Smooth muscle cell (in vitro differentiated cells): Measurements from ENCODE around the gene SPACA1. TPM values are rescaled to one million over a fixed set of nuclear protein-coding genes. Genes with fewer than 3 reads are reported as not detected.

ENCODE experiments used
- DNase-seq: peaks from one replicate; lab custom pipeline; 2025; ENCODE audit not compliant: unreplicated experiment; lab: John Stamatoyannopoulos, UW
- H2AFZ ChIP-seq: fragments of 200-600 bp; sonication (generic); 2 replicates; pipeline ENCODE4 v1.6.0; 2016; ENCODE audit warnings: antibody characterized with exemption, low read depth, mild to moderate bottlenecking
- H3F3A ChIP-seq: fragments of 200-600 bp; sonication (generic); 2 replicates; pipeline ENCODE4 v1.6.0; 2017; ENCODE audit warnings: antibody characterized with exemption, low read depth
- H3K27ac ChIP-seq: fragments of 200-600 bp; sonication (generic); 2 replicates; pipeline ENCODE4 v1.5.1; 2016; ENCODE audit warnings: low read depth, mild to moderate bottlenecking
- H3K27me3 ChIP-seq: fragments of 200-600 bp; sonication (generic); 2 replicates; pipeline ENCODE4 v1.6.1; 2016; ENCODE audit warnings: low read depth, mild to moderate bottlenecking
- H3K36me3 ChIP-seq: fragments of 200-600 bp; sonication (generic); 2 replicates; pipeline ENCODE4 v1.5.1; 2016; ENCODE audit warnings: low read depth
- H3K4me1 ChIP-seq: fragments of 200-600 bp; sonication (generic); 2 replicates; pipeline ENCODE4 v1.5.1; 2016; ENCODE audit warnings: low read depth
- H3K4me2 ChIP-seq: fragments of 200-600 bp; sonication (generic); 2 replicates; pipeline ENCODE4 v1.6.0; 2016; ENCODE audit warnings: mild to moderate bottlenecking
- H3K4me3 ChIP-seq: fragments of 200-600 bp; sonication (generic); 2 replicates; pipeline ENCODE4 v1.5.1; 2016; ENCODE audit warnings: mild to moderate bottlenecking
- H3K79me2 ChIP-seq: fragments of 200-600 bp; sonication (generic); 2 replicates; pipeline ENCODE4 v1.6.0; 2016; ENCODE audit warnings: low read depth, mild to moderate bottlenecking
- H3K9ac ChIP-seq: fragments of 200-600 bp; sonication (generic); 2 replicates; pipeline ENCODE4 v1.6.0; 2016; ENCODE audit warnings: low read depth
- H3K9me3 ChIP-seq: fragments of 200-600 bp; sonication (generic); replicated peaks from 2 replicates; pipeline ENCODE4 v1.5.1; 2016; ENCODE audit warnings: low read depth
- H4K20me1 ChIP-seq: fragments of 200-600 bp; sonication (generic); 2 replicates; pipeline ENCODE4 v1.6.0; 2016; ENCODE audit warnings: low read depth
- WGBS: methylation state at CpG from one replicate; pipeline ENCODE4 v1.1.7; 2016; ENCODE audit warnings: low lambda C conversion rate; 5-methylcytosine and 5-hydroxymethylcytosine counted together
- polyA plus RNA-seq: library from polyadenylated mRNA; unstranded; fragments of >200 nt; fragmentation: Nextera tagmentation; extraction: Ambion mirVana; gene quantifications from 2 replicates; pipeline ENCODE4 v1.2.1, GENCODE V29; 2016
- total RNA-seq: library from RNA; depleted of rRNA; stranded (reverse); fragments of >200 nt; gene quantifications from 2 replicates; pipeline ENCODE4 v1.2.3, GENCODE V29; 2014
- TF ChIP-seq, protein P1 (sequence below): fragments of 200-600 bp; sonication (generic); IDR thresholded peaks from 2 replicates; pipeline ENCODE4 v1.5.1; 2017; ENCODE audit warnings: borderline replicate concordance, mild to moderate bottlenecking, antibody characterized with exemption; ENCODE audit not compliant: insufficient read depth, poor library complexity, severe bottlenecking

Gene SPACA1
- total and polyA plus RNA-seq, 2 experiments from 2014 or later = not detected

DNA sequence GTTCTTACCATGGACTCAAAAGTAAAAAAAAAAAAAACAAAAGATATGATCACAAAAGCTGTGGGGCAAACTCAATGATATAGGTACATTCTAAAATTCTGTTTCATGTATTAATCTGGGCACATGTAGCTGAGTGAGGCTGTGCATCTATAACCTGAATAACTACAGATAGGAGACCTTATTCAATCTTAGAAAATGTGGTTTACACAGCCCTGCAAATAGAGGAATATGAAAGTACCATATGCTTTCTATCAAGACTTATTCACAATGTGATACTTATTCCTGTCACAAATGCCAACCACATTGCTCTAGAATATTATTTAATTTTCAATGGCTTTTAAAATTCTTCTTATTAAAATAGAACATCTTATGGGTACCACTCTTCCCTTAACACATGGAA lies 3.1 kb upstream of the SPACA1 start:
- no peak overlapping the region for H3K4me2 ChIP-seq
- no peak for DNase-seq
- H4K20me1 ChIP-seq = no peaks in the 10 kb centered on the region
- H2AFZ ChIP-seq = no peak overlapping the region
- no peak overlapping the region for H3K27ac ChIP-seq
- no peak overlapping the region for H3K4me3 ChIP-seq
- H3F3A ChIP-seq = no peaks in the 10 kb centered on the region
- no peaks in the 10 kb centered on the region for H3K27me3 ChIP-seq
- H3K9me3 ChIP-seq = no peaks in the 10 kb centered on the region
- no peaks in the 10 kb centered on the region for H3K36me3 ChIP-seq
- H3K79me2 ChIP-seq = no peaks in the 10 kb centered on the region
- TF ChIP-seq, protein P1, sequence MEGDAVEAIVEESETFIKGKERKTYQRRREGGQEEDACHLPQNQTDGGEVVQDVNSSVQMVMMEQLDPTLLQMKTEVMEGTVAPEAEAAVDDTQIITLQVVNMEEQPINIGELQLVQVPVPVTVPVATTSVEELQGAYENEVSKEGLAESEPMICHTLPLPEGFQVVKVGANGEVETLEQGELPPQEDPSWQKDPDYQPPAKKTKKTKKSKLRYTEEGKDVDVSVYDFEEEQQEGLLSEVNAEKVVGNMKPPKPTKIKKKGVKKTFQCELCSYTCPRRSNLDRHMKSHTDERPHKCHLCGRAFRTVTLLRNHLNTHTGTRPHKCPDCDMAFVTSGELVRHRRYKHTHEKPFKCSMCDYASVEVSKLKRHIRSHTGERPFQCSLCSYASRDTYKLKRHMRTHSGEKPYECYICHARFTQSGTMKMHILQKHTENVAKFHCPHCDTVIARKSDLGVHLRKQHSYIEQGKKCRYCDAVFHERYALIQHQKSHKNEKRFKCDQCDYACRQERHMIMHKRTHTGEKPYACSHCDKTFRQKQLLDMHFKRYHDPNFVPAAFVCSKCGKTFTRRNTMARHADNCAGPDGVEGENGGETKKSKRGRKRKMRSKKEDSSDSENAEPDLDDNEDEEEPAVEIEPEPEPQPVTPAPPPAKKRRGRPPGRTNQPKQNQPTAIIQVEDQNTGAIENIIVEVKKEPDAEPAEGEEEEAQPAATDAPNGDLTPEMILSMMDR = no peak
- H3K4me1 ChIP-seq = peaks cover 4% of the 10 kb centered on the region
- no peak overlapping the region for H3K9ac ChIP-seq

DNA sequence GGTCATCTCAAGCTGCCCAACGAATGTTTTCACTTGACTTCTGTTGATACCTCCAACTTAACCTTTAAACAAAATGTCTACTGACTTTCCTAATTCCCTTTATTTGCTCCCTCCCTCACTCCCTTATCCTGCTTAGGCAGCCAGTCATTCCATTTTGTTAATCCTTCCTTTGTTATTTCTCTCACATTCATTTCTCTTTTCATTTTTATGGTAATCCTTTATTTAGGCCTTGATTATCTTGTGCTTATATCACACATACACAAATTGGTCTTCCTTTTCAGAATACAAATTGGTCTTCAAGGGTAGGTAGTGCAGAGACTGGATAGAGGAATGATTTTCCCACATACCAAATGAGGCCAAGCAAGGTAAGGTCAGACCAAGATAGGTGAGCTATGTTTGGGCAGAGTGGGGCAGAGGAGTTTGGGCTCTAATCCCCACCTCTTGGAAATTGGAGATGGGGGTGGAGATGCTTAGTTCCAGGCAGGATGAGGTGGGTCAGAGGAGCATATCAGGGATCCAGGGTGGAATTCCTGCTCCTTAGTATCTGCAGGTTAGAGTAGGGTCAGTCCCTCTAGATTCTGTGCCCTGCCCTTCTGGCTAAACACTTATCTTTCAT lies 2.0 kb upstream of the SPACA1 start:
- H3K27me3 ChIP-seq = no peaks in the 10 kb centered on the region
- H3K9me3 ChIP-seq = no peaks in the 10 kb centered on the region
- no peak overlapping the region for H3K27ac ChIP-seq
- H3K4me1 ChIP-seq = peaks cover 4% of the 10 kb centered on the region
- no peak overlapping the region for H2AFZ ChIP-seq
- H3K79me2 ChIP-seq = no peaks in the 10 kb centered on the region
- WGBS = 88% methylated on average over 1 of the region's 1 CpG
- TF ChIP-seq, protein P1 = no peak
- no peaks in the 10 kb centered on the region for H3K36me3 ChIP-seq
- H3K4me3 ChIP-seq = no peak overlapping the region
- H4K20me1 ChIP-seq = no peaks in the 10 kb centered on the region
- H3K9ac ChIP-seq = no peak overlapping the region
- H3K4me2 ChIP-seq = no peak overlapping the region
- H3F3A ChIP-seq = no peaks in the 10 kb centered on the region
- DNase-seq = no peak

DNA sequence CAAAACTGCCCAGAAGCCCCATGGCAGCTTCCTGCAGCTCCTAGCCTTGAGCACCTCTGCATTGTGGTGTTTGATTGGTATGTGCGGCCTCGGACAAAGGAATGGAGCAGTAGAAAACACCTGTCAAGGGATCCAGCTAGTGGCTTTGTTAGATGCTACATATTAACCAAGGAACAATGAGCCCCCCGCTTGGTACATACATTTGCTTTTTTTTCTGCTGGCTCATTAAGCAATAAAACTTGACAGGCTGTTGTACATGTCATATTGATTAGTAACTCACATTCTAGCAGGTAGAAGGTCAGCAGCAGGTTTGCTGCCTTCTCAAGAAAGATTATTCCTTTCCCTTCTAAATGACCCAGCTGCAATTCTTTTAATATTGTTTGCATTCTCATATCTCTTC lies 937 bp downstream of the SPACA1 start:
- H3K4me2 ChIP-seq = no peak overlapping the region
- H2AFZ ChIP-seq = no peak overlapping the region
- no peaks in the 10 kb centered on the region for H3F3A ChIP-seq
- no peaks in the 10 kb centered on the region for H3K36me3 ChIP-seq
- no peak overlapping the region for H3K9ac ChIP-seq
- TF ChIP-seq, protein P1 = no peak
- H3K27ac ChIP-seq = no peak overlapping the region
- no peaks in the 10 kb centered on the region for H3K27me3 ChIP-seq
- DNase-seq = no peak
- H4K20me1 ChIP-seq = no peaks in the 10 kb centered on the region
- peaks cover 4% of the 10 kb centered on the region for H3K4me1 ChIP-seq
- 92% methylated on average over 3 of the region's 3 CpGs for WGBS
- no peaks in the 10 kb centered on the region for H3K9me3 ChIP-seq
- no peaks in the 10 kb centered on the region for H3K79me2 ChIP-seq
- H3K4me3 ChIP-seq = no peak overlapping the region

DNA sequence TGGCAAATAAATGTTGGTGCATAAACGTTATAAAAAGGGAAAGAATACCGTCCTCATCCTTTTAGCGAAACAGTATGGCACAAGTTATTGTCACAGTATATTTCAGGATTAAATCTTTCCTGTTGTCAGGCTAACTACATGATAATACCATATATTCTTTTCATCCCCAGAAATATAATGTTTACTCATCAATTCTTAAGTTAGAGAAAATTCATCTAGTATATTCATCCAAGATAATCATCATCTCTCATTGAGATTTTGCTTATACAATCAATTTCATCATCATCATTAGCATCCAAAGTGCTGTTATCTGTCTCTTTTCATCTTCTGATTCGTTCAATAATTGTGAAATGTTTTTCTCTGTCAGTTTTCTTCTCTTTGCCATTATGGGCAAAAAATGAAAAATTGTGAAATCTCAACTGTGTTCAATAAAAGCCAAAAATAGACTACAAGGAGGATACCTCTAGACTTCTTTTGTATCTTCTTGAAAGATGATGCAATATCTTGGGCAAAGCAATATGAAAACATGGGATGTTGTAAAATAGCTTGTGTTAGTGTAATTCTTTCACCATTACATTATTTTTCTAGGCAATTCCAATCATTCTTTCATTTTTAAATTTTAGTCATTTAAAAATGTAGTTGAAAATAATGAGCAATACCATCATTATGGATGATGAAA lies 2.6 kb downstream of the SPACA1 start:
- Histone ChIP-seq H2AFZ (no peak overlapping the region), H3F3A (no peaks in the 10 kb centered on the region)
- DNase-seq = no peak

More for the DNA sequence above, 2.6 kb downstream of the SPACA1 start:
- H3K4me2 ChIP-seq = no peak overlapping the region
- no peaks in the 10 kb centered on the region for H3K36me3 ChIP-seq
- no peak overlapping the region for H3K4me3 ChIP-seq
- H3K27ac ChIP-seq = no peak overlapping the region
- no peaks in the 10 kb centered on the region for H3K9me3 ChIP-seq
- 86% methylated on average over 4 of the region's 4 CpGs for WGBS
- H3K4me1 ChIP-seq = peaks cover 4% of the 10 kb centered on the region
- TF ChIP-seq, protein P1 = no peak
- H3K9ac ChIP-seq = no peak overlapping the region
- no peaks in the 10 kb centered on the region for H3K27me3 ChIP-seq
- no peaks in the 10 kb centered on the region for H4K20me1 ChIP-seq
- no peaks in the 10 kb centered on the region for H3K79me2 ChIP-seq
